ENCODE measurements around the gene SRPK2.
"Not testable (repeated sequence)": the region's sequence is repeated elsewhere in the genome, so short reads cannot be mapped to it uniquely, and the experiment has no call there.

SRPK2 gene

DNA sequence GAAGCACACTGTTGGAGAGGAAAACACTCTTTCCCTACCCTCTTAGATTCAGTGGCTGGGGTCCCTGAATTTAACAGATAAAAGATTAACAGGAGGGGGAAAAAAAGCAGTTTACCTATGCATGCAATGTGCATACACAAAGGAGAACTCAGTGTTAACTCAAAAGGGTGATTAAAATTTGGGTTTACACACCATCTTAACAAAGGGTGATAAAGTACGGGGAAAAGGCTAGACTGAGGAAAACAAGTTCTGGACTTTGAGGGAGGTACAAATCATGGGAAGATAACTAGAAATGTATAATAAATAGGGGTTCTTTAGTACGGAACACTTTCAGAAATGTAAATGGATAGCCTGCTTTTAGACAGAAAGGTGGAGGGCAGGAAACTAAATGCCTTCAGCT, 83.1 kb downstream of the SRPK2 start:
- DNase-seq (ENCODE audit: low read depth in 2 of 3, low spot score in 1 of 3), result no peak

DNA sequence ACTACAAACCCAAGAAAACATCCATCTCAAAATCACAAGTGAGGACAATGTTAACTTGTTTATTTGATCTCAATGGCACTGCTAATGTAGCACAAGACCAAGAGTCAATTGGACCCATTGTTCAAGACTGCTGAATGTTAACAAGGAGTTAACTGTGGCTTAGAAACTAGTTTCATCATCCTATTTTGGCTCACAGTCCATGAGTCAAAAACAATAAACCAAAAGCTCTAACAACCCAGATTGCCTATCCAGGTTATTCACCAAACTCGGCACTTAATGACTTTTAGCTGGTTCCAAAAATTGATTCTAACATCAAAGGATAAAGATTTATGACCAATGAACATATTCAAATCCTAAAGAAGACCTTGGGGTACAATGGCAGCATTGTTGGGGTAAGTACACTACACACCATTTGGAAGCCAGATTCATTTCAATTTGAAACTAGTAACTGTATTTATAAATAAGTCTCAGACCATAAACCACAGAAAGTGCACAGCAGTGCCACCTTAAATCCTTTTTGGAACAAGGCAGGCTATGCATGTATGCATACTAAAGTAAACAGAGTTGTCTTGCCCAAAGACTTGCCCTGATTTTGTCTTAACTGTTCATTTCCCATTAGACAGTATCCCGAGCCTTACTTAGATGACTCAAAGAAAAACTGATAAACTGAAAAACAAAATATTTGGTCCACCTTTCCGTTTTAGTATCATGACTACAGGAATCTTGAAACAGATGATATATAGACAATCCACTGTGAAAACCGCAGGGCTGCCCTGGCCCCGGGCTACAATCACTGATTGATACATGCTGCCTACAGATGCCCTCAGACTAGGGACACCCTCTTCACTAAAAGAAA, 84.5 kb downstream of the SRPK2 start:
- DNase-seq (ENCODE audit: low read depth in 2 of 3, low spot score in 1 of 3), result no peak

DNA sequence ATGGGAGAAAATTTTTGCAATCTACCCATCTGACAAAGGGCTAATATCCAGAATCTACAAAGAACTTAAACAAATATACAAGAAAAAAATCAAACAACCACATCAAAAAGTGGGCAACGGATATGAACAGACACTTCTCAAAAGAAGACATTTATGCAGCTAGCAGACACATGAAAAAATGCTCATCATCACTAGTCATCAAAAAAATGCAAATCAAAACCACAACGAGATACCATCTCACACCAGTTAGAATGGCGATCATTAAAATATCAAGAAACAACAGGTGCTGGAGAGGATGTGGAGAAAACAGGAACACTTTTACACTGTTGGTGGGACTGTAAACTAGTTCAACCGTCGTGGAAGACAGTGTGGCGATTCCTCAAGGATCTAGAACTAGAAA, 88.1 kb downstream of the SRPK2 start:
- not testable (repeated sequence) for DNase-seq (ENCODE audit: low read depth in 2 of 3, low spot score in 1 of 3)

DNA sequence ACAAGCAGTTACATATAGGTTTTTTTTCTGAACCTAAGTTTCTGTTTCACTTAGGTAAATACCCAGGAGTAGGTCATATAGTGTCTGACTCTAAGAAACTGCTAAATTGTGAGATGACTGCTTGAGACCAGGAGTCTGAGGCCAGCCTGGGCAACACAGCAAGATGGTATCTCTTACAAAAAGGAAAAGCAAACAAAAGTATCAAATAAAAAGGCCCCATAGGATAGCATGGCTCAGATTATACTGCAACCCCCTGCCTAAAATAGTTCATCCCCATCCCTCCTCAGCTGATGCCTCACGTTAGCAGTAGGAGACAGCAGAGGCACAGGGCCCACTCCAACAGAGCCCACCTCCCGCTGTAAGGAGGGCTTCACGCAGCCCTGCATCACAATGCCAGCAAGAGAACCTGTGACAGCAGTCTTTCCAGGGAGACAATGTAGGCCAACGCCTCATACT, 90.3 kb downstream of the SRPK2 start:
- DNase-seq (ENCODE audit: low read depth in 2 of 3, low spot score in 1 of 3), result peak in 1 of 3 donors; percentile 23

DNA sequence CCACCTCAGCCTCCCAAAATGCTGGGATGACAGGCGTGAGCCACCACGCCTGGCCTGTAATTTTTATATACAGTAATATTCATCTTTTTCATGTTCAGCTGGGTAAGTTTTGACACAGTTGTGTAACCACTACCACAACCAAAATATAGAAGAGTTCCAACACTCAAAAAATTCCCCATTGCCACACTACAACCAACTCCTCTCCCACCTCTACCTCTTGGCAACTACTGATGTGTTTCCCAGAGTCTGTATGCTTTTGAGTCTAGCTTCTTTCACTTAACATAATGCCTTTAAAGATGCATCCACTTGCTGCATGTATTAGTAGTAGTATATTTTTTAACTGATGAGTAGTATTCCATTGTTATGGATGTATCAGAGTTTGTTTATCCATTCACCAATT, 90.7 kb downstream of the SRPK2 start:
- DNase-seq (ENCODE audit: low read depth in 2 of 3, low spot score in 1 of 3), result no peak

DNA sequence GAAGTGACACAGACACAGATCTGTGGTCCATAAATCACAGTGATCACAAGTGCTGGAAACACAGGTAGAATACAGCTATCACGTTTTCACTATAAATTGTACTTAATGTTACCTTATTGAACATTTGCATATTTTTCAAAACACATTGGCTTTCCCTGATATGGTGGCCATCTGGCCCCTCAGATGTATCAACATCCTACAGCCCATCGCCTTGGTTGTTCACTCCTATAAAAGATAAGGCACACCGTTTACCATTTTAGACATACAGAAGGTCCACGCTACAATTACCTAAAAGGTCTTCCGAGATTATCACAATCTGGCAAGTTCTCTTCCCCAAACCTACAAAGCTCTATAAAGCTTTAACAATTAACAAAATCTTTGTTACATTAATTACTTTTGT, 91.4 kb downstream of the SRPK2 start:
- no peak for DNase-seq (ENCODE audit: low read depth in 2 of 3, low spot score in 1 of 3)

DNA sequence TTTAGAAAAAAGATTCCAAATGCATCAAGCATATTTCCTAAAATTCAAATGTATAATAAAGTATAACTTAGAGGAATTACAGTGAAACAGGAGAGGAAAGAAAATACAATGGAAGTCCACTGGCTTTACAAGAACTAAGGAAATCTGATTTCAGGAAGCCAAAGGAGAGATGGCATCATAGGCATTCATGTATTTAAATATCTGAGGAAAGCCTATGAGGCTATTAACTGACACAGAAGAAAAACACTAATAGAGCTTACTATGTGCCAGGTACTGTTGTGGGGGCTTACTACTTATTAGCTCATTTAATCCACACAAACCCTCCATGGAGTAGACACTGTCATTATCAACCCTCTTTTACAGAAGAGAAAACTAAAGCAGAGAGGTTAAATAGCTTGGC, 92.2 kb downstream of the SRPK2 start:
- no peak for DNase-seq (ENCODE audit: low read depth in 2 of 3, low spot score in 1 of 3)

DNA sequence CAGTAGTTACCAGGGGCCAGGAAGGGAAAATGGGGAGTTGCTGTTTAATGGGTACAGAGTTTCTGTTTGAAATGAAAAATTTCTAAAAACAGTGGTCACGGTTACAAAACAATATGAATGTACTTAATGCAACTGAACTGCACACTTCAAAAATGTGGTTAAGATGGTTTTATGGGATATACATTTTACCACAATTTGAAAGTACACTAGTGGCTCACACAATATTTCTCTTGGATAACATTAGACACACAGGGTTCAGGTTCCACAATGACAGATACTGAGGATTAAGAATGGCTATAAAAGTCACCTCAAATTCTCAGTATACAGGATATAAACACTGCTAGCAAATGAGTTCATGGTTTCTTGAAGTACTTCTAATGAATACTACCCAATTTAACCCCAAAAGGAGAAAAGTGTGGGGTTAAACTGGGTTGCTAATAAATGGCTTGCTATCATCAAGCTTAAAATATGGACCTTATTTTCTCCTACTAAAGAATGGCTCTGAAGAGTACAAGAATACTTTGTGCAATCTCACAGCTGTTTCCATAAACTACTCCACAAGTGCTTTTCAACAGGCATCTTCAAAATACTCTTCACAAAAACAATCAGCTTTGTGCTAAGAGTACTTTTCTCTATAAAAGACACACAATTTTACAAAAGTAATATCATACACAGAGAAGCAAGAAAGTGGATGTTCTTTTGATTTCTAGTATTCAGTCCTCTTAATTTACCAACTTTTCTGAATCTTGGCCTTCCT, 92.9 kb downstream of the SRPK2 start:
- DNase-seq (ENCODE audit: low read depth in 2 of 3, low spot score in 1 of 3), result no peak

DNA sequence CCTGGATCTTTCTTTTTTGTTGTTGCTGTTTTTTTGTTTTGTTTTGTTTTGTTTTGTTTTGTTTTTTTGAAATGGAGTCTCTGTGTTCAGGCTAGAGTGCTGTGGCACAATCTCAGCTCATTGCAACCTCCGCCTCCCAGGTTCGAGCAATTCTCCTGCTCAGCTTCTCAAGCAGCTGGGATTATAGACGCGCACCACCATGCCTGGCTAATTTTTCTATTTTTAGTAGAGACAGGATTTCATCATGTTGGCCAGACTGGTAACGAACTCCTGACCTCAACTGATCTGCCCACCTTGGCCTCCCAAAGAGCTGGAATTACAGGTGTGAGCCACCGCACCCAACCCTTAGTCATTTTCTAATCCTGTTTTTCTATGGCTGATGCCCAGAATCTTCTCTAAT, 94.2 kb downstream of the SRPK2 start:
- DNase-seq (ENCODE audit: low read depth in 2 of 3, low spot score in 1 of 3), result not testable (repeated sequence)

DNA sequence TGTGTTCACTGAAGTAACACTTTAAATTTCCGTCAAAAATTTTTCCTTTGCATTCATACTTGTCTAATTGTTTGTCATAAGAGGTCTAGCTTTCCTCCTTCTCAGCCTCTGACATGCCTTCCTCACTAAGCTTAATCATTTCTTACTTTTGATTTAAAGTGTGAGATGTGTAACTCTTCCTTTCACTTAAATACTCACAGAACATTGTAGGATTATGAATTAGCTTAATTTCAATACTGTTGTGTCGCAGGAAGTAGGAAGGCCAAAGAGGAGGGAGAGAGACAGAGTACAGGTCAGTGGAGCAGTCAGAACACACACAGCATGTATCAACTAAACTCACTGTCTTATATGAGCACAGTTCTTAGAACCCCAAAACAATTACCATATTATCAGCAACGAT, 99.0 kb downstream of the SRPK2 start:
- no peak for DNase-seq (ENCODE audit: low read depth in 2 of 3, low spot score in 1 of 3)

DNA sequence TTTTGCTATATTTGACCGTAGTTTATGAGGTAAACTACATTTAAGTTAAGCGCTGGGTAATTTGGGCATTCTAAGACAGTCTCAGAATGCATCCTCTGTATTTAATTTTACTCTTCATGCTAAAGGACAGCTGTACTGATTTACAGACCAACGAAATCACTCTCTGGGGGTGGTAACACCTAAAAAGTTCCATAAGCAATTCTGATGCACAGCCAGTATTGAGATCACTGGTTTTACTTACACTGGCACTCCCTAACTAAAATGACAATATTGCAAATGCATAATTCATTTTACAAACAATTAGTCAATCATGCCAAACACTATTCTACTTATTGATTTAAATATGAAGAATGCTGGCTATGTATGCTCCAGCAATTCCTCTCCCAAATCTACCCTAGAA, 102.3 kb downstream of the SRPK2 start:
- DNase-seq (ENCODE audit: low read depth in 2 of 3, low spot score in 1 of 3), result no peak

DNA sequence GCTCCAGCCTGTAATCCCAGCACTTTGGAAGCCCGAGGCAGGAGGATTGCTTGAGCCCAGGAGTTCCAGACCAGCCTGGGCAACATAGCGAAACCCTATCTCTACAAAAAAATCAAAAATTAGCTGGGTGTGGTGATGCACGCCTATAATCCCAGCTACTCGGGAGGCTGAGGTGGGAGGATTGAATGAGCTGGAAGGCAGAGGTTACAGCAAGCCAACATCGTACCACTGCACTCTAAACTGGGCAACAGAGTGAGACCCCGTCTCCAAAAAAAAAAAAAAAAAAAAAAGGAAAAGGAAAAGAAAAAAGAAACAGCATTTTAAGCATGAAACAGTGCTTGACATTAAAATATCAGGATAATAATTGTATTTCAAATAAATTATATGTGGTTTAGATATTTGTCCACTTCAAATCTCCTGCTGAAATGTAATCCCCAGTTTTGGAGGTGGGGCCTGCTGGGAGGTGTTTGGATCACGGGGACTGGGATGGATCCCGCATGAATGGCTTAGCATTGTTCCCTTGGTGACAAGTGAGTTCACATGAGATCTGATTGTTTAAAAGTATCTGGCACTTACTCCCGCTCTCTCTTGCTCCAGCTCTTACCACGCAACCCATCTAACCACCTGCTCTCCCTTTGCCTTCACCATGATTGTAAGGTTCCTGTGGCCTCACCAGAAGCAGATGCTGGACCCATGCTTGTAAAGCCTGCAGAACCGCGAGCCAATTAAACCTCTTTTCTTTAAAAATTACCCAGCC, 103.4 kb downstream of the SRPK2 start:
- DNase-seq (ENCODE audit: low read depth in 2 of 3, low spot score in 1 of 3), result no peak

DNA sequence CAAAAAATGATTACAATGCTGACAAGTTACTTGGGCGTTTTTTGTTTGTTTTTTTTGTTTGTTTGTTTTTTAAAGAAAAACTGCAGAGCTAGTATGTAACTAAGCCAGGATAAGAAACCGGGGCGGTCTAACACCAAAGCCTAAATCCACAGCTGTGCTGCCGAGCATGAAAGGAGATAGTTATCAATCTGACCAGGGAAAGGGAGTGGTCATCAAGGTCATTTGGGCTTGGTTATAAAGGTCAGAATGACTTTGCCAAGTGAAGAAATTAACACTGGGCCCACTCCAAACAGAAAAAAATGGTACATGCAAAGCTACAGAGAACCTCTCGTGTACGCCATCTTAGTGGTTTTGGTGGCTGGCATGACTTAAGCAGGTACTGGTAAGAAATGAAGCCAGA, 104.7 kb downstream of the SRPK2 start:
- DNase-seq (ENCODE audit: low read depth in 2 of 3, low spot score in 1 of 3), result no peak

DNA sequence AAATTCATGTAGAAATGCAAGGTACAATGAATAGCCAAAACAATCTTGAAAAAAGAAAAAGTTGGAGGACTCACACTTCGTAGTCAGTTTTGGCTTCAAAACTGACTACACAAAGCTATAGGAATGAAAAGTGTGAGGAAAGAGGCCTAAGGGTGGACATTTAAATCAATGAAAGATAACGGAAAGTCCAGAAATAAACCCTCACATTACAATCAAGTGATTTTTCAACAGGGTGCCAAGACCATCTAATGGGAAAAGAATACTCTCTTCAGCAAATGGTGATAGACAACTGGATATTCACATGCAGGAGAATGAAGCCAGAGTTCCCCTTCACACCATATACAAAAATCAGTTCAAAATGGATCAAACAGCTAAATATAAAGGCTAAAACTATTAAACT, 106.8 kb downstream of the SRPK2 start:
- DNase-seq (ENCODE audit: low read depth in 2 of 3, low spot score in 1 of 3), result no peak

DNA sequence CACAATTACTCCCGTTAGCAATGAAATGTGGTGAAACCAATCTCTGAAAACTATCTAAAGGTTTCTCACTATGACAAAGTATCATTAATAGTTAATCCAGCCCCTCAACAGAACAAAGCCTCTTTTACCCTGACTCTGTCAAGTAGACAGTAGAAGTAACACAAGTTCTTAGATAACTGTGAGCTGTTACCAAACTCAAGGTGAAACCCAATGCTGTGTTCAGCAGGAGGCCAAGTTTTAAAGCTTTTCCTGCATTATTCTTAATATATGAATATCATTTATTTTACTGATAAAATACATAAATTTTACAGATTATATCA, 109.1 kb downstream of the SRPK2 start:
- no peak for DNase-seq (ENCODE audit: low read depth in 2 of 3, low spot score in 1 of 3)

DNA sequence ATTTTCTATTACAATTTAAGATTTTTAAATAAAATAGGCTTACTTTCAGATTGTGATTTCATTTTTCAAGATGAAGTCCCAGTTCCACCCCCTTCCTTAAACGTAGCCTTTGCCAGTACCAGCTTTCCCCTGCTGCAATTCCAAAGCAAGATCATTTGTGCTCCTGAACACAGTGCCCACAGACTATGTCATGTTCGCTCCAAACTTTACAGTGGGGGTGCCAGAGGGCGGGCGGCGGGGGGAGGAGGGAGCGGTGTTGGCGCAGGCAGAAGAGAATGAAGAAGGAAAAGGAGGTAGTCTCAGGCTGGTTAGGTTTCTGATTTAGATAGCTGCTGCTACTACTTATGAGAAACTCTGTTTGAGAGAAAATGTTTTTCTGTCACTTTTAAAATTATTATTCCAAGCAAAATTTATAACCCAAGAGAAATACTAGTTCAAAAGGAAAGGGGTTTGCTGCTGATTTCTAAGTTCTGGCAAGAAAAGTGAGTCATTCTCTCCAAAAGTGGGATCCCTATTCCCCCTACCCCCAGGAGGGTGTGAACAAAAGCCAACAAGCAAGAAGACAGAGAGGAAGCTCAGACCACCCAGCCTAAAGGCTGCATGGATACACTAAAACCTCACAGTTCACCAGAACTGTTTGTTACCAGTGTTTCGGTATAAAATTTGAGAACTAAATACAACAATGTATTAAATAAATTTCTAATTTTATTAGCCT, 109.6 kb downstream of the SRPK2 start:
- no peak for DNase-seq (ENCODE audit: low read depth in 2 of 3, low spot score in 1 of 3)

DNA sequence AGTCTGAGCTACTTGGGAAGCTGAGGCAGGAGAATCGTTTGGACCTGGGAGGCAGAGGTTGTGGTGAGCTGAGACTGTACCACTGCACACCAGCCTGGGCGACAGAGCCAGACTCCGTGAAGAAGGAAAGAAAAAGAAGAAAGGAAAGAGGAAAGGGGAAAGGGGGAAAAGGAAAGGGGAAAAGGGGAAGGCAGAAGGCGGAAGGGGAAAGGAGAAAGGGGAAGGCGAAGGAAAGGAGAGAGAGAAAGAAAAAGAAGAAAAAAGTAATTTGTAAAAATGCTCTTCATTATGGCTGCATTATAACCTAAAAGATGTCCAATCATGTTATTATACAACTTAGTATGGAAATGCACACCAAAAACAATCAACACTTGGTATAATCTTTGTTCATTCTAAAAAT, 110.2 kb downstream of the SRPK2 start:
- DNase-seq (ENCODE audit: low read depth in 2 of 3, low spot score in 1 of 3), result no peak

DNA sequence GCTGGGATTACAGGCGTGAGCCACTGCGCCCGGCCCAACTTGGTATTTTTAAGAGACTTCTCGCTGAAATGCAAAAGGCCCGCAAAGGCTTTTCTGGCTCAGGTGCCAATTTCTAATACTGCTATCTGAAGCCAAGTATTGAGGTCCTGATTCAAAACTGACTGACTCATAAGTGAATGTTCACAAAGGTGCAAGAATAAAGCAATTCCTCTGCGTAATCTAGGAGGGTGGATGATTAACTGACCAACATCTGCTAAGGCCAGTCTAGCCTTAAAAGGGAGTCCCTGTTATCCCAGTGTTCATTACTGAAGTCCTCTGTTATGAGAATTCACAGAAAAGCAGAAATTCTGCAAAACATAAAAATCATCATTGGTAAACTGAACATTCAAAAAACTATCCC, 111.4 kb downstream of the SRPK2 start:
- DNase-seq (ENCODE audit: low read depth in 2 of 3, low spot score in 1 of 3), result no peak

DNA sequence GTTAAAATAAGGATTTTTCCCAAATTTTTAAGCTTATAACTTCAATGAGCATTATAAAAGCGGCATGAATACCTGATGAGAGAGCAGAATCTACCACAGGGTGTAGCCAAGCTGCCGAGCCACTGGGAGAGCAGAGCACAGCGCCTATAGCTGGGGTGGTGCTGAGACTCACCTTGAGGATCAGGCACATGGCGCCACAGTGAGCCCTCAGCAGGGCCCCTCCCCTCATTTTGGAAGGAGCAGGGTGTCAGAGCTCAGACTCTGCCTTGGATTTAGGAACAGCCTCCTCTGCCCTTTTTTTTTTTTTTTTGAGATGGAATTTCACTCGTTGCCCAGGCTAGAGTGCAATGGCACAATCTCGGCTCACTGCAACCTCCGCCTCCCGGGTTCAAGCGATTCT, 118.6 kb downstream of the SRPK2 start:
- no peak for DNase-seq (ENCODE audit: low read depth in 2 of 3, low spot score in 1 of 3)

DNA sequence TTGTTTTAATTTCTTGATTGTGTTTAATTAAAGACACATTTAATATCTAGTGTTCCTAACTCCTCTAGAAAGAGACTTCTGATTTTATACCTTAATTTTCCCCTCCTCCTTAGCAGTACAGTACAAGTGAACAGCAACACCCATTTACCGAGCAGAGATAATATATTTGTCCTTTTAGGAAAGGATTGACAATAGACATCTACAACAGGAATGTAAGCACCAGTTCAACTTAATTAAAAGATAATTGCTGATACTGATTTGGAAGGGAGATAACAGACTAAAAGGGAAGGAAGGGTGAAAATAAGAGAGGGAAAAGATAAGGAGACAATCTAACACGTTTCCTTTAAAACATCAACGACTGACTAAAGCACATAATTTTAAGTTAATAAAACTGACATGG, 119.3 kb downstream of the SRPK2 start:
- no peak for DNase-seq (ENCODE audit: low read depth in 2 of 3, low spot score in 1 of 3)

Measured in stimulated activated CD4-positive, alpha-beta T cell treated with anti-CD3 and anti-CD28 coated beads, Interleukin-12 subunit alpha, Interleukin-12 subunit beta, amount 100 ng/mL, for 48 hours (primary cell).